ENCODE measurements around the gene AHCTF1.
"Not testable (repeated sequence)": the region's sequence is repeated elsewhere in the genome, so short reads cannot be mapped to it uniquely, and the experiment has no call there.

The AHCTF1 gene

DNA sequence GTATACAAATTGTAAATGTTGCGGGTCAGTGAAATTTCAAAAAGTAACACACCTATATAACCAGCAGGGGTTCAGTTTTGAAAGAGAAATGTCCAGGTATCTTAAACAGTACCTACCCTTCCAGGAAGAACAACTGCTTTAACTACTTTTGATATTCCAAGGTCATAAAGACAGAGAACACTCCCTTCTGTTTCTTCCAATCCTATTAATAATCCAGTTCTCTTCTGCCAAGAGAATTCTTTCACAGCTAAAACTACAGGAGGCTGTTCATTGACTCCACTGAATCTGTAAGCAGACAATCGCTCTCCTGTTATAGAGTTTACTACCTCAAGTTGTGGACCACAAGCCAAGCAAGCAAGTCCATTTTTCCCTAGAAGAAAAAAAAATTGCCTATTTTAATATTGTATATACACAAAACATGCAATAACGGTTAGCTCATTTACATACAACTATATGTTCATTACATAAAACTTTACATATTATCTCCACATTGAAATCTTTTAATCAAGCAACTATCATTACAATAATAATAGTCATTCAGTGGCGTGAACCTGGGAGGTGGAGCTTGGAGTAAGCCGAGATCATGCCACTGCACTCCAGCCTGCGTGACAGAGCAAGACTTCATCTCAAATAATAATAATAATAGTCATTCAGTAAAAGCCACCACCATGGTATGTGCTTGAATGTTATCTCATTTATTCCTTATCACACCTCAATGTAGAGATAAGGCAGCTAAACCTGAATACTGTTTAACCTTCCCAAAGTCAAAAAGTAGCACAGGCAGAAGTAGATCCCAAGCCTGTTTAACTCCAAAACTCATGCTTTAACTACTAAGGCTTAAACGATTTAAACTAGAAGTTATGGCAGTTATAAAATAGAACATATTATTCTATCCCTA is 15.5 kb downstream of the AHCTF1 start:
- DNase-seq: not testable (repeated sequence)

DNA sequence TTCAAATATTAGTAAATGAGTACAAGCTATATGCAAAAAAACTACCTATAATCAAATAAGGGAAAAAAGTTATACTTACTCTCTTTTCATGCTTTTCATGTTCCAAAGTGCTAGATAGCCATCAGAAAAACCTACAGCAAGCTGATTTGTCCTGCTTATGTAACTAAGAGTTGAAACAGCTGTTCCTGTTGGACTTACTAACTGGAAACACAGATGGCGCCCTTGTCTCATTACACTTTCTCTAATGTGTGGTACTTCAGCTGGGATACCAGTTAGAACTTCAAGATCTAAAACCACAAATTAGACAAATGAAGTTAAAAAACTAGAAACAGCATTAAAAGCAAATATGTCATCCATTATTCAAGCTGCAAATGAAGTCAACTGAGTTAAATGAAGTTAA is 24.3 kb downstream of the AHCTF1 start:
- peak; percentile 5 to 67 for DNase-seq

DNA sequence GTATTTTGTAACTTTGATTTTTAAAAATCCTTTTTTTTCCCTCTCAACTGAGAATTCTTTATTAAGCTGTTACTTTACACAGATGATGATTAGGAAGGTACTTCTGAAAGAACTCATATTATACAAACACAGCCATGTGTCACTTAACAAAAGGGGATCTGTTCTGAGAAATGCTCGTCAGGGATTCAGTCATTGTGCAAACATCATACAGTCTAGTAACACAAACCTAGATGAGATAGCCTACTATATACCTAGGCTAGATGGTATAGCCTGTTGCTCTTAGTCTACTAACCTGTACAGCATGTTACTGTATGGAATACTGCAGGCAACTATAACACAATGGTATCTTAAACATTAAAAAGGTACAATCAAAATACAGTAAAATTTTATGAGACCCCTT is 24.9 kb downstream of the AHCTF1 start:
- no peak for DNase-seq

- DNase-seq: no peak
Measured at GRCh38 chr1:246901874-246902273, 29.9 kb downstream of the AHCTF1 start.

GRCh38 chr1:246897302-246897701 is 34.4 kb downstream of the AHCTF1 start:
- DNase-seq: no peak

- DNase-seq: no peak
Measured at GRCh38 chr1:246893191-246893939, 38.4 kb downstream of the AHCTF1 start.

DNA sequence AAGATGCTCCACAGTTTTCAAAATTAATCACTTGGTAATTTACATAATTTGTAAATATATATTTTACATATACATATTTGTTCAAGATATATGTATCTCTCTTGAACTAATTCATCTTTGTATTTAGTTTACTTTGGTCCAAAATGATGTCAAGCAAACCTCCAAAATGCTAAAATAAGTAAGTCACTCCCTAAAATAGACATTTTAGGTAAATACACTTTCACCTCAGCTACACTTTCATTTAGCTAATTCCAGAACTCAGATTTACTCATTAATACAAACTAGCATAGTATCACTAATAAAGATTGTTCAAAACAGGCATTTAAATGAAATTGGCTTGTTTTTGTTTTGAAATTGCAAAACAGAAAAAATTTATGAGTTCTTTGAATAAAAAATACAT is 40.6 kb downstream of the AHCTF1 start:
- no peak for DNase-seq

GRCh38 chr1:246888522-246888921 is 43.2 kb downstream of the AHCTF1 start:
- no peak for DNase-seq

GRCh38 chr1:246885389-246885788 is 46.4 kb downstream of the AHCTF1 start:
- not testable (repeated sequence) for DNase-seq

GRCh38 chr1:246878551-246878950 is 53.2 kb downstream of the AHCTF1 start:
- DNase-seq: peak in 1 of 2 experiments; percentile 43

DNA sequence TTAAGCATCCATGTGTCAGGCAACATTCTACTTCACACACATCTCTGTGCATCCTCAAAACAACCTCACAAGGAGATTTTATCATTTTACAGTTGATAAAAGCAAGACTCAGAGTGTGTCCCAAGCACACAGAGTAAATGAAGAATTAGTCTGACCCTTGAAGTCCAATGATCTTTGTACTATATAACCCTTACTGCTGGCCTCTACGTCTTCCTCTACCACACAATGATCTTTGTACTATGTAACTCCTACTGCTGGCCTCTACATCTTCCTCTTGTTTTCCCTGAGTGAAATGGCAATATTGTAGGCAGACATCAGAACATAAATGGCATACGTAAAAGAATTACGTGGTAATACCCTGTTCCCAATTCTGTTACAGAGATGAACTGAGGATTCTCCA is 55.3 kb downstream of the AHCTF1 start:
- DNase-seq: no peak

DNA sequence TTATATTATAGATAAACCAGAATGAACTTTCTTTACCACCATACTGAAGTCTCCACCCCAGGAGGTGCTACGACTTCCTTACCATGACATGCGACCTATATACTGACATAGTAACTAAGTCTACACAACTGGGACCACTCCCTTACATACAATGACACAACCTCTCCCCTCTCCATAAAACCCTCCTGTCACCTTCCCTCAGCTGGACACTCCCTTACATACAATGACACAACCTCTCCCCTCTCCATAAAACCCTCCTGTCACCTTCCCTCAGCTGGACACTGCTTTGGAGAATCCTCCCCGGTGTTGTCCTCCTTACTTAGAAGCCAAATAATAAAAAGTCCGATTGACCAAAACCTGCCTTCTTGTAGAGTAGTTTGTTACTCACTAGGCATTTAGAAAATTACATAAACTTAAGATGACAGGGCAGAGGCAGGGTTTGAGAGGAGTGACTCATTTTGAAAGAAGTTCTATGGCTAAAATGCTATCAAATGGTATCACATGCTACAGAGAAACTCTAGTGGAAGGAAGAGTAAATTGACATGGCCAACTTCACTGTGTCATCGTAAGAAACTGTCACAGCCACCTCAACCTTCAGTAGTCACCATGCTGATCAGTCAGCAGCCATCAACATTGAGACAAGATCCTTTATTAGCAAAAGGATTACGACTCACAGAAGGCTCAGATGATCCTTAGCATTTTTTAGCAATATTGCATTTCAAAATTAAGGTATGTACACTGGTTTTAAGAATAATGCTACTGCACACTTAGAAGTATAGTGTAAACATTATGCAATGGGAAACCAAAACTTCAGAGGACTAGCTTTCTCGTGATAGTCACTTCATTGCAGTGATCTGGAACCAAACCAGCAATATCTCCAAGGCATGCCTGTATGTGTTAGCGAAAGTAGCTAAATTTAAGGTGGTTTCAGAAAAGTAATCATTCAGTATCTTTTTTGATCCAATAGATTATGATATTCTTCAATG is 56.4 kb downstream of the AHCTF1 start:
- DNase-seq: no peak

GRCh38 chr1:246865921-246866320 is 65.8 kb downstream of the AHCTF1 start:
- DNase-seq: no peak

DNA sequence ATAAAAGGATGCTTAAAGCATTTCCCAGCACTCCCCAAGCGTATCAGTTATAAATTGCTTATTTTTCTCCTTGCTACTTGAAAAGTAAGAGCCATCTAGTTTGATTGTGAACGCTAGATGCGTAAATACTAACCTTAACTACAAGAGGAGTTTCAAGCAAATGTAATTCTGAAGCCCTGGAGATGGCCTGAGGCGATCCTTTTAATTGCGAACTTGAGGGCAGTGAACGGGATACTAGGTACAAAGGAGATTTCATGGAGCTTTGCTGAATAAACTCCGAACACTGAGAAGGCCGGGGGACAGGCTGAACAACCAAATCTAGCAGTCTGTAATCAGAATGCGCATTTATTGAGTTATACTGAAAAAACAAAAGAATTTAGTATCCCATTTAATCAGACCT is 68.0 kb downstream of the AHCTF1 start:
- DNase-seq: not testable (repeated sequence)

DNA sequence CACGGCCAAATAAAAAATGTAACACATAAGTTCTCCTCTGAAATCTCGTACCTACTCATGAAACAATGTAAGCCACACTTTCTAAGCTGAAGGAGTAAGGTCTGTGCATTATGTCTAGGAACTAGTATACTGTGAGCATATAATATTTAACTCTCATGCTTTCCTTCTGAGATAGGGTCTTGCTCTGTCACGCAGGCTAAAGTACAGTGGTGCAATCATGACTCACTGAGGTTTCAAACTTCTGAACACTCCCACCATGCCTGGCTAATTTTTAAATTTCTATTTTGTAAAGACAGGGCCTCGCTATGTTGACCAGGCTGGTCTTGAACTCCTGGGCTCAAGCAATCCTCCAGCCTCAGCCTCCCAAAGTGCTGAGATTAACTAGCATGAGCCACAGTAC is 71.3 kb downstream of the AHCTF1 start:
- no peak for DNase-seq

- DNase-seq: no peak
Measured at GRCh38 chr1:246856371-246856770, 75.4 kb downstream of the AHCTF1 start.

- DNase-seq: not testable (repeated sequence)
Measured at GRCh38 chr1:246850640-246851039, 81.1 kb downstream of the AHCTF1 start.

DNA sequence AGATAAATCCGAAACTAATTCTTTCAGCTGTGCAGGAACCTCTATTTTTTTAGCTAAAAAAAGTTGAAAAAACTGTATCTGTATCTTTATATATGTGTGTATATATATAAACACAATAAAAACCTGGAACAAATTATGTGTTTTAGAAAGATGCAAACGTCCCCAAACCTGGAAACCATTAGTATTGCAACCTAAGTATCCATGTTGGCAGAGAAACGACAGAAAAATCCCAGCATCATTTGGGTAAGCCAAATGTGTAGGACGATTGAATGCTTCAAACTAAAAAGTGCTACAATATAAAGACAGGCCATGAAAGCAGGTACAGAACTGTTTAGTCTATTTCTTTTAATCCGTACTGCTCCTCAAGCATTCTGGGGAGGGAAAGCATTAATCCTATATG is 87.9 kb downstream of the AHCTF1 start:
- no peak for DNase-seq

GRCh38 chr1:246840761-246841160 is 91.0 kb downstream of the AHCTF1 start:
- DNase-seq: not testable (repeated sequence)

- DNase-seq: no peak
Measured at GRCh38 chr1:246838118-246838456, 93.7 kb downstream of the AHCTF1 start.

- DNase-seq: no peak
Measured at GRCh38 chr1:246837418-246838117, 94.2 kb downstream of the AHCTF1 start.
